Heart left ventricle (tissue), 13 donors: ENCODE measurements around the gene BAIAP2.

Experiments
- POLR2A ChIP-seq, 2 donors: fragments of 450-650 bp; IDR thresholded peaks; one replicate each; pipeline ENCODE4 v1.6.1; 2017; ENCODE audit warnings: antibody characterized with exemption in 2 of 2, mild to moderate bottlenecking in 2 of 2, moderate library complexity in 2 of 2
- TF ChIP-seq, protein P1 (sequence below), 12 donors: fragments of 200-600 bp; sonication (generic) in 4 of 12; IDR thresholded peaks; one replicate each; pipeline versions ENCODE4 v1.5.0 to v1.8.0; 2018 to 2022; ENCODE audit warnings: antibody characterized with exemption in 12 of 12, mild to moderate bottlenecking in 5 of 12
- donor health status: ischemic (EF 13 %, LVEDD 7.1; RV severe dilation, severe dysfunction).
- donor health status: DM: no; HTN: yes; CAD: no.
- donor health status: DM: no; HTN: no; CAD: no.
- donor health status: ischemic (EF 25% LVEDD 6.9; RV normal size, moderate dysfunction).
- donor health status: ischemic (EF 25% LVEDD 5.7; RV mildly dilated, moderate dysfunction).
- donor health status: ischemic (EF 35%, LVEDD 5.7; RV mildly dilated, moderate dysfunction).
- donor health status: nonischemic (EF 11% LVEDD 7.7; RV severe dilation, severe dysfunction).
- donor health status: DM: yes; HTN: yes; CAD: no.
- donor health status: PGD.
- donor health status: ischemic (EF 29% LVEDD 5.4; RV normal size, mild dysfunction).
- donor health status: nonischemic (EF 23%, LVEDD 6.1; RV moderate dilation, normal function).

DNA sequence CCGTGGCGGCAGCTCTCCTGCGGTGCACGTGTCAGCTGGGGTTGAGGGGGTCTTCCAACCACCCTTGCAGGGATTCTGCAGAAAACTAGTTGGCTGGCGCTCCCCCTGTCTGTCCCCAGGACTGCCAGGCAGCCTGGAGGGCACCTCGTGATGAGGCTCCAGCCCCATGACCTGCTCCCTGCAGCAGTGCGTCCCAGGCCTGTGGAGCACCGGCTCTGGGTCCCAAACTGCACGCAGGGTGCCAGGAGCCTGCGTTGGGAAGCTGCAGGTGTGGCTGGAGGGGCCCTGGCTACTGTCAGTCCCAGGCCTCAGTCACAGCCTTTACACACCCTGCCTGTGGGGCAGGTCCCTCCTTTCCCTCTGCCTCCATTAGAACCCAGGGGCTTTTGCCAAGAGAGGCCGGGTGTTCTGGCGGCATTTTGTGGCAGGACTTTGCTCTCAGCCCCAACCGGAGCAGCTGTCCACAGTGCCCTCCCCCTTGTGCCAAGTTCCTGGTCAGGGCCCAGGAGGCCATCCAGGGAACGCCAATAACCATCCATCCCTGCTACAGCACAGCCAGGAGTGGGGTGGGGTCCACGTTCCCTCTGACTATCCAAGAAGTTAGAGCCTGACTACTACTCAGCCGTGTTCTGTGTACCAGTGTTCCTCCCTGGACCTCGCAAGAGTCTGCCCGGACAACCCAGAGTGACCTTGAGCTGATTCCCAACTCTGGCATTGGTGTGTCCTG, 34.2 kb upstream of the BAIAP2 start:
- TF ChIP-seq, protein P1, sequence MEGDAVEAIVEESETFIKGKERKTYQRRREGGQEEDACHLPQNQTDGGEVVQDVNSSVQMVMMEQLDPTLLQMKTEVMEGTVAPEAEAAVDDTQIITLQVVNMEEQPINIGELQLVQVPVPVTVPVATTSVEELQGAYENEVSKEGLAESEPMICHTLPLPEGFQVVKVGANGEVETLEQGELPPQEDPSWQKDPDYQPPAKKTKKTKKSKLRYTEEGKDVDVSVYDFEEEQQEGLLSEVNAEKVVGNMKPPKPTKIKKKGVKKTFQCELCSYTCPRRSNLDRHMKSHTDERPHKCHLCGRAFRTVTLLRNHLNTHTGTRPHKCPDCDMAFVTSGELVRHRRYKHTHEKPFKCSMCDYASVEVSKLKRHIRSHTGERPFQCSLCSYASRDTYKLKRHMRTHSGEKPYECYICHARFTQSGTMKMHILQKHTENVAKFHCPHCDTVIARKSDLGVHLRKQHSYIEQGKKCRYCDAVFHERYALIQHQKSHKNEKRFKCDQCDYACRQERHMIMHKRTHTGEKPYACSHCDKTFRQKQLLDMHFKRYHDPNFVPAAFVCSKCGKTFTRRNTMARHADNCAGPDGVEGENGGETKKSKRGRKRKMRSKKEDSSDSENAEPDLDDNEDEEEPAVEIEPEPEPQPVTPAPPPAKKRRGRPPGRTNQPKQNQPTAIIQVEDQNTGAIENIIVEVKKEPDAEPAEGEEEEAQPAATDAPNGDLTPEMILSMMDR (IDR thresholded peaks at IDR 0.05), result no peak
- no peak for TF ChIP-seq POLR2A (IDR thresholded peaks at IDR 0.05)
